HG03460 (cell line): ENCODE data around the gene ETV4.

Experiments used
- ATAC-seq: cut with Tn5 transposase; IDR thresholded peaks from one replicate; pipeline ENCODE4 v1.9.1; 2021; ENCODE audit not compliant: unreplicated experiment

Gene ETV4

GRCh38 chr17:43573579-43574321, 27.6 kb upstream of the ETV4 start:
- ATAC-seq: no peak

- ATAC-seq: no peak
Observed at GRCh38 chr17:43572368-43572980, 26.3 kb upstream of the ETV4 start.

GRCh38 chr17:43570518-43570928, 24.4 kb upstream of the ETV4 start:
- no peak for ATAC-seq

- ATAC-seq: no peak
Observed at GRCh38 chr17:43568506-43569082, 22.5 kb upstream of the ETV4 start.

GRCh38 chr17:43563600-43564594, 17.8 kb upstream of the ETV4 start:
- ATAC-seq: no peak

GRCh38 chr17:43562679-43563599, 16.8 kb upstream of the ETV4 start:
- no peak for ATAC-seq

- no peak for ATAC-seq
Observed at GRCh38 chr17:43560461-43561427, 14.6 kb upstream of the ETV4 start.

- no peak for ATAC-seq
Observed at GRCh38 chr17:43559161-43559816, 13.1 kb upstream of the ETV4 start.

- no peak for ATAC-seq
Observed at GRCh38 chr17:43558805-43559160, 12.6 kb upstream of the ETV4 start.

- ATAC-seq: no peak
Observed at GRCh38 chr17:43556292-43556691, 10.2 kb upstream of the ETV4 start.

- no peak for ATAC-seq
Observed at GRCh38 chr17:43554857-43555256, 8.7 kb upstream of the ETV4 start.

GRCh38 chr17:43553573-43553972, 7.4 kb upstream of the ETV4 start:
- ATAC-seq: no peak

- ATAC-seq: no peak
Observed at GRCh38 chr17:43552229-43552837, 6.2 kb upstream of the ETV4 start.

GRCh38 chr17:43550754-43551153, 4.6 kb upstream of the ETV4 start:
- ATAC-seq: no peak

- no peak for ATAC-seq
Observed at GRCh38 chr17:43549496-43549895, 3.4 kb upstream of the ETV4 start.

- no peak for ATAC-seq
Observed at GRCh38 chr17:43548689-43549379, 2.7 kb upstream of the ETV4 start.

- no peak for ATAC-seq
Observed at GRCh38 chr17:43547659-43548256, 1.6 kb upstream of the ETV4 start.
